ENCODE measurements around the gene VWA1.

- TF ChIP-seq RCOR1 (IDR thresholded peaks at IDR 0.05; ENCODE audit: low read length), result no peak
- no peak for TF ChIP-seq TEAD4 (IDR thresholded peaks at IDR 0.05; ENCODE audit: borderline replicate concordance, insufficient read depth)
- TF ChIP-seq, protein P1, sequence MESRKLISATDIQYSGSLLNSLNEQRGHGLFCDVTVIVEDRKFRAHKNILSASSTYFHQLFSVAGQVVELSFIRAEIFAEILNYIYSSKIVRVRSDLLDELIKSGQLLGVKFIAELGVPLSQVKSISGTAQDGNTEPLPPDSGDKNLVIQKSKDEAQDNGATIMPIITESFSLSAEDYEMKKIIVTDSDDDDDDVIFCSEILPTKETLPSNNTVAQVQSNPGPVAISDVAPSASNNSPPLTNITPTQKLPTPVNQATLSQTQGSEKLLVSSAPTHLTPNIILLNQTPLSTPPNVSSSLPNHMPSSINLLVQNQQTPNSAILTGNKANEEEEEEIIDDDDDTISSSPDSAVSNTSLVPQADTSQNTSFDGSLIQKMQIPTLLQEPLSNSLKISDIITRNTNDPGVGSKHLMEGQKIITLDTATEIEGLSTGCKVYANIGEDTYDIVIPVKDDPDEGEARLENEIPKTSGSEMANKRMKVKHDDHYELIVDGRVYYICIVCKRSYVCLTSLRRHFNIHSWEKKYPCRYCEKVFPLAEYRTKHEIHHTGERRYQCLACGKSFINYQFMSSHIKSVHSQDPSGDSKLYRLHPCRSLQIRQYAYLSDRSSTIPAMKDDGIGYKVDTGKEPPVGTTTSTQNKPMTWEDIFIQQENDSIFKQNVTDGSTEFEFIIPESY (IDR thresholded peaks at IDR 0.05; ENCODE audit: borderline replicate concordance, low read depth), result no peak
- TF ChIP-seq, protein P2, sequence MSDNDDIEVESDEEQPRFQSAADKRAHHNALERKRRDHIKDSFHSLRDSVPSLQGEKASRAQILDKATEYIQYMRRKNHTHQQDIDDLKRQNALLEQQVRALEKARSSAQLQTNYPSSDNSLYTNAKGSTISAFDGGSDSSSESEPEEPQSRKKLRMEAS (IDR thresholded peaks at IDR 0.05; ENCODE audit: low read depth), result no peak
- TF ChIP-seq, protein P3, sequence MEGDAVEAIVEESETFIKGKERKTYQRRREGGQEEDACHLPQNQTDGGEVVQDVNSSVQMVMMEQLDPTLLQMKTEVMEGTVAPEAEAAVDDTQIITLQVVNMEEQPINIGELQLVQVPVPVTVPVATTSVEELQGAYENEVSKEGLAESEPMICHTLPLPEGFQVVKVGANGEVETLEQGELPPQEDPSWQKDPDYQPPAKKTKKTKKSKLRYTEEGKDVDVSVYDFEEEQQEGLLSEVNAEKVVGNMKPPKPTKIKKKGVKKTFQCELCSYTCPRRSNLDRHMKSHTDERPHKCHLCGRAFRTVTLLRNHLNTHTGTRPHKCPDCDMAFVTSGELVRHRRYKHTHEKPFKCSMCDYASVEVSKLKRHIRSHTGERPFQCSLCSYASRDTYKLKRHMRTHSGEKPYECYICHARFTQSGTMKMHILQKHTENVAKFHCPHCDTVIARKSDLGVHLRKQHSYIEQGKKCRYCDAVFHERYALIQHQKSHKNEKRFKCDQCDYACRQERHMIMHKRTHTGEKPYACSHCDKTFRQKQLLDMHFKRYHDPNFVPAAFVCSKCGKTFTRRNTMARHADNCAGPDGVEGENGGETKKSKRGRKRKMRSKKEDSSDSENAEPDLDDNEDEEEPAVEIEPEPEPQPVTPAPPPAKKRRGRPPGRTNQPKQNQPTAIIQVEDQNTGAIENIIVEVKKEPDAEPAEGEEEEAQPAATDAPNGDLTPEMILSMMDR (IDR thresholded peaks at IDR 0.05), result no peak
- no peak for TF ChIP-seq POLR2AphosphoS5 (IDR thresholded peaks at IDR 0.05; ENCODE audit: low read depth, low read length)
Observed at GRCh38 chr1:1433804-1434130, 1.7 kb upstream of the VWA1 start.
